Mesendoderm (in vitro differentiated cells): ENCODE data around the gene ACBD6.

ENCODE experiments used
- DNase-seq: peaks from one replicate; pipeline ENCODE4 v3.0.0; 2013
- H2AK5ac ChIP-seq: 2 replicates; pipeline ENCODE4 v1.6.1; 2013; ENCODE audit warnings: low read length, inconsistent platforms
- H2BK120ac ChIP-seq: 2 replicates; pipeline ENCODE4 v1.6.1; 2013; ENCODE audit warnings: low read depth, mild to moderate bottlenecking, low read length, moderate library complexity, mixed read lengths
- H2BK15ac ChIP-seq: replicated peaks from 2 replicates; pipeline ENCODE4 v1.6.1; 2013; ENCODE audit warnings: low read depth, mild to moderate bottlenecking, moderate library complexity
- H2BK5ac ChIP-seq: 2 replicates; pipeline ENCODE4 v1.6.1; 2013; ENCODE audit warnings: low read length, inconsistent platforms
- H3K18ac ChIP-seq: 2 replicates; pipeline ENCODE4 v1.6.1; 2013; ENCODE audit warnings: mild to moderate bottlenecking, low read length, mixed read lengths
- H3K23ac ChIP-seq: one replicate; pipeline ENCODE4 v1.6.1; 2013; ENCODE audit warnings: low read length
- H3K27ac ChIP-seq: 2 replicates; pipeline ENCODE4 v1.5.1; 2013; ENCODE audit warnings: low read depth, mild to moderate bottlenecking, inconsistent platforms, low read length, moderate library complexity
- H3K27me3 ChIP-seq: 2 replicates; pipeline ENCODE4 v1.6.1; 2013; ENCODE audit warnings: low read length, control low read depth, mild to moderate bottlenecking, inconsistent platforms; ENCODE audit not compliant: insufficient read depth, poor library complexity
- H3K36me3 ChIP-seq: 2 replicates; pipeline ENCODE4 v1.6.1; 2013; ENCODE audit warnings: low read length, inconsistent platforms; ENCODE audit not compliant: control insufficient read depth, insufficient read depth
- H3K4ac ChIP-seq: one replicate; pipeline ENCODE4 v1.6.1; 2013; ENCODE audit warnings: low read depth, mild to moderate bottlenecking, low read length, moderate library complexity
- H3K4me1 ChIP-seq: 2 replicates; pipeline ENCODE4 v1.6.1; 2013; ENCODE audit warnings: low read depth, low read length, inconsistent platforms; ENCODE audit not compliant: control insufficient read depth
- H3K4me2 ChIP-seq: 2 replicates; pipeline ENCODE4 v1.6.1; 2013; ENCODE audit warnings: low read length
- H3K4me3 ChIP-seq: 2 replicates; pipeline ENCODE4 v1.5.1; 2013; ENCODE audit warnings: mild to moderate bottlenecking, low read length
- H3K56ac ChIP-seq: one replicate; pipeline ENCODE4 v1.6.1; 2013; ENCODE audit warnings: low read length
- H3K79me1 ChIP-seq: 2 replicates; pipeline ENCODE4 v1.6.1; 2013; ENCODE audit warnings: low read length, inconsistent platforms
- H3K79me2 ChIP-seq: 2 replicates; pipeline ENCODE4 v1.6.1; 2013; ENCODE audit warnings: mild to moderate bottlenecking, low read length; ENCODE audit not compliant: control insufficient read depth, insufficient read depth
- H3K9ac ChIP-seq: 2 replicates; pipeline ENCODE4 v1.6.1; 2013; ENCODE audit warnings: low read length, inconsistent platforms
- H4K5ac ChIP-seq: one replicate; pipeline ENCODE4 v1.6.1; 2013; ENCODE audit warnings: low read length
- H4K8ac ChIP-seq: one replicate; pipeline ENCODE4 v1.6.1; 2013; ENCODE audit warnings: low read depth, mild to moderate bottlenecking, control low read depth, low read length, moderate library complexity
- WGBS: extraction: QIAGEN DNeasy Blood & Tissue Kit; methylation state at CpG from one replicate; pipeline ENCODE4 v1.1.7; 2013; ENCODE audit warnings: low lambda C conversion rate, missing lambda C conversion rate; ENCODE audit not compliant: insufficient coverage; ENCODE audit errors: extremely low coverage; 5-methylcytosine and 5-hydroxymethylcytosine counted together

ACBD6 gene

DNA sequence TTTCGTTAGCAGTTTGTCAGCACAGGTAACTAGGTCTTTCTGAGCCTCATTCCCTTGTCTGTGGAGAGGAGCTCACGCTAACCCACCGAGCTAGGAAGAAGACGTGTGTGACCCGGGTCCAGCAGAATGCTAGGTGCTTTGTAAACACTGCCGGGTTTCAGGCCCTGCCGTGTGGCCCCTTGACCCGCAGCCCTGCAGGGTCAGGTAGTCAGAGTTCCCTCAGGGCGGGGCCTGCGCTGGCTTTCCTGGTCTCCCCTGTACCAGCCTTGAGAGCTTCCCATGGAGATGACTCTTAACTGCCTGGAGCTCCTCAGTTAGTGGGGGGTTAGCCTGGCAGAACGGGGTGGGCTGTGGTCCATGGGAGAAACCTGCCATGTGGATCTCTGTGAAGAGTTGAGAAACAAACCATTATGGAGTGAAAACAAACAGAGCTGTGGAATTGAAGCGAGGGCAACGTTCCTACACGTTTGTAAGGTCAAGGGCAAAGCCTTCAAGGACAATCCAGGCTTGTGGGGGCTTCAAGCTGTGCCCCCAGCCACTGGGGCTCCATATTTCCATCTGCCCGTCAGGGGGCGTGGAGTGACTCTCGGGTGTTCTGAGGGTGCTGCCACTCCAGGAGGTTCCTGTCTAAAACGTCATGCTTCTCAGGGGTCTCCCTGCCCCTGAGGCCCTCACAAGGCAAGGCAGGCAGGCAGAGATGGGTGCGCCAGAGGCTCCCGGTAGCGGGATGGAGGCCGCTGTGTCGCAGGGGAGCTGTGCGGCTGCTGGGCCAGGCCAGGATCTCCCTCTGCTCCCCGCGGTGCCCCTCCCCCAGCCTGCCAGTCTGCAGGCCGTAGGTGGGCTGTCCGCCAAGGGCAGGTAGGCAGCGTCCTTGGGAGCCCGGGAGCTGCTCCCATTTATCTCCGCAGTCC, 248.5 kb downstream of the ACBD6 start:
- no peak overlapping the region for H3K27ac ChIP-seq
- H2BK15ac ChIP-seq, result no peak overlapping the region
- no peak overlapping the region for H4K8ac ChIP-seq
- no peaks in the 10 kb centered on the region for H3K79me1 ChIP-seq
- no peak overlapping the region for H3K4me3 ChIP-seq
- no peak overlapping the region for H4K5ac ChIP-seq
- no peaks in the 10 kb centered on the region for H3K4me1 ChIP-seq
- H3K4me2 ChIP-seq, result no peak overlapping the region
- H2BK5ac ChIP-seq, result no peak overlapping the region
- no peaks in the 10 kb centered on the region for H3K79me2 ChIP-seq
- no CpG with 5 or more reads among the region's 31 CpGs for WGBS
- no peak overlapping the region for H3K9ac ChIP-seq
- H2AK5ac ChIP-seq, result no peak overlapping the region
- no peak overlapping the region for H3K4ac ChIP-seq
- no peak overlapping the region for H3K18ac ChIP-seq
- H3K36me3 ChIP-seq, result no peaks in the 10 kb centered on the region
- DNase-seq, result no peak
- H3K23ac ChIP-seq, result no peak overlapping the region
- H3K27me3 ChIP-seq, result no peaks in the 10 kb centered on the region
- H3K56ac ChIP-seq, result no peak overlapping the region
- H2BK120ac ChIP-seq, result no peak overlapping the region

GRCh38 chr1:180252638-180253536, 249.5 kb downstream of the ACBD6 start:
- no peak overlapping the region for H3K4me3 ChIP-seq
- WGBS, result no CpG with 5 or more reads among the region's 12 CpGs
- no peak overlapping the region for H3K4me2 ChIP-seq
- H2BK5ac ChIP-seq, result no peak overlapping the region
- H3K4ac ChIP-seq, result no peak overlapping the region
- H3K27me3 ChIP-seq, result no peaks in the 10 kb centered on the region
- no peak overlapping the region for H4K5ac ChIP-seq
- no peaks in the 10 kb centered on the region for H3K36me3 ChIP-seq
- no peak overlapping the region for H4K8ac ChIP-seq
- no peaks in the 10 kb centered on the region for H3K79me1 ChIP-seq
- no peak overlapping the region for H2BK15ac ChIP-seq
- H3K9ac ChIP-seq, result no peak overlapping the region
- H3K18ac ChIP-seq, result no peak overlapping the region
- H3K56ac ChIP-seq, result no peak overlapping the region
- H3K79me2 ChIP-seq, result no peaks in the 10 kb centered on the region
- peak; percentile 79 for DNase-seq
- H2BK120ac ChIP-seq, result no peak overlapping the region
- H2AK5ac ChIP-seq, result no peak overlapping the region
- no peak overlapping the region for H3K23ac ChIP-seq
- H3K4me1 ChIP-seq, result no peaks in the 10 kb centered on the region
- no peak overlapping the region for H3K27ac ChIP-seq

GRCh38 chr1:180251526-180252305, 250.7 kb downstream of the ACBD6 start:
- no peaks in the 10 kb centered on the region for H3K79me1 ChIP-seq
- H4K5ac ChIP-seq, result no peak overlapping the region
- DNase-seq, result no peak
- H3K4me1 ChIP-seq, result no peaks in the 10 kb centered on the region
- no peaks in the 10 kb centered on the region for H3K36me3 ChIP-seq
- H4K8ac ChIP-seq, result no peak overlapping the region
- H3K27me3 ChIP-seq, result no peaks in the 10 kb centered on the region
- H2AK5ac ChIP-seq, result no peak overlapping the region
- no peak overlapping the region for H3K23ac ChIP-seq
- H3K18ac ChIP-seq, result no peak overlapping the region
- no peak overlapping the region for H3K9ac ChIP-seq
- H2BK120ac ChIP-seq, result no peak overlapping the region
- H2BK5ac ChIP-seq, result no peak overlapping the region
- no peak overlapping the region for H3K4me3 ChIP-seq
- no peak overlapping the region for H3K56ac ChIP-seq
- H2BK15ac ChIP-seq, result no peak overlapping the region
- H3K4me2 ChIP-seq, result no peak overlapping the region
- WGBS, result no CpG with 5 or more reads among the region's 9 CpGs
- H3K79me2 ChIP-seq, result no peaks in the 10 kb centered on the region
- H3K27ac ChIP-seq, result no peak overlapping the region
- H3K4ac ChIP-seq, result no peak overlapping the region

- DNase-seq, result no peak
- no peak overlapping the region for H3K4me2 ChIP-seq
- no peak overlapping the region for H3K9ac ChIP-seq
- H3K27me3 ChIP-seq, result no peaks in the 10 kb centered on the region
- no peak overlapping the region for H2BK15ac ChIP-seq
- H2BK120ac ChIP-seq, result no peak overlapping the region
- no peak overlapping the region for H3K23ac ChIP-seq
- H3K27ac ChIP-seq, result no peak overlapping the region
- H3K56ac ChIP-seq, result no peak overlapping the region
- no peak overlapping the region for H2AK5ac ChIP-seq
- H3K4me3 ChIP-seq, result no peak overlapping the region
- H2BK5ac ChIP-seq, result no peak overlapping the region
- H4K5ac ChIP-seq, result no peak overlapping the region
- no peaks in the 10 kb centered on the region for H3K4me1 ChIP-seq
- no CpG with 5 or more reads among the region's 16 CpGs for WGBS
- H3K4ac ChIP-seq, result no peak overlapping the region
- no peak overlapping the region for H4K8ac ChIP-seq
- no peaks in the 10 kb centered on the region for H3K79me1 ChIP-seq
- H3K79me2 ChIP-seq, result no peaks in the 10 kb centered on the region
- no peaks in the 10 kb centered on the region for H3K36me3 ChIP-seq
- H3K18ac ChIP-seq, result no peak overlapping the region
Observed at GRCh38 chr1:180250883-180251509, 251.4 kb downstream of the ACBD6 start.

GRCh38 chr1:180250499-180250770, 251.9 kb downstream of the ACBD6 start:
- Histone ChIP-seq H4K5ac (no peak overlapping the region), H3K9ac (no peak overlapping the region), H2BK15ac (no peak overlapping the region), H3K56ac (no peak overlapping the region), H4K8ac (no peak overlapping the region), H3K23ac (no peak overlapping the region), H3K4me3 (no peak overlapping the region), H3K4ac (no peak overlapping the region), H3K27me3 (no peaks in the 10 kb centered on the region), H3K4me1 (no peaks in the 10 kb centered on the region), H3K27ac (no peak overlapping the region), H3K79me1 (no peaks in the 10 kb centered on the region), H3K36me3 (no peaks in the 10 kb centered on the region), H3K4me2 (no peak overlapping the region), H3K18ac (no peak overlapping the region), H2AK5ac (no peak overlapping the region), H3K79me2 (no peaks in the 10 kb centered on the region), H2BK5ac (no peak overlapping the region), H2BK120ac (no peak overlapping the region)
- no CpG with 5 or more reads among the region's 7 CpGs for WGBS
- DNase-seq, result no peak
